Erythroblast (primary cell): ENCODE data around the gene GPC3.

Source experiments
- GATA1 ChIP-seq: IDR thresholded peaks from 2 replicates; pipeline ENCODE4 v1.6.1; 2011; ENCODE audit warnings: low read depth, mild to moderate bottlenecking, control low read depth, low read length, moderate library complexity
- POLR2A ChIP-seq: IDR thresholded peaks from 2 replicates; pipeline ENCODE4 v1.6.1; 2011; ENCODE audit warnings: mild to moderate bottlenecking, low read length

GRCh38 chrX:134004084-134004483, 18.7 kb upstream of the GPC3 start:
- TF ChIP-seq POLR2A (no peak), GATA1 (no peak)
